WTC11 (cell line): Measurements from ENCODE around the gene GJD3. TPM values are rescaled to one million over a fixed set of nuclear protein-coding genes. Genes with fewer than 3 reads are reported as not detected.

Source experiments
- ATAC-seq: fragments of 200-7000 bp; cut with Tn5 transposase; 2 replicates; pipeline ENCODE4 v1.10.0; 2021; ENCODE audit warnings: mild to moderate bottlenecking, moderate library complexity
- CTCF ChIA-PET: fragments of 300-600 bp; sonication (Branson Sonifier 250); formaldehyde crosslinking; loops from one replicate; lab custom pipeline; 2021; ENCODE audit warnings: antibody characterized with exemption; lab: Charles Lee
- POLR2A ChIA-PET: fragments of 350-600 bp; sonication (Branson Sonifier 250); formaldehyde crosslinking; loops from one replicate; lab custom pipeline; 2021; ENCODE audit warnings: antibody characterized with exemption; lab: Charles Lee
- DNase-seq: peaks from one replicate; pipeline ENCODE4 v3.0.0; 2021; ENCODE audit warnings: low spot score
- H3K27ac Mint-ChIP-seq: 2 replicates; pipeline ENCODE4 v1.8.0; 2021; ENCODE audit warnings: mixed read lengths
- H3K27me3 Mint-ChIP-seq: 2 replicates; pipeline ENCODE4 v1.8.0; 2021; ENCODE audit warnings: low read depth, mild to moderate bottlenecking, moderate library complexity, mixed read lengths
- H3K36me3 Mint-ChIP-seq: 2 replicates; pipeline ENCODE4 v1.8.0; 2021; ENCODE audit warnings: mixed read lengths
- H3K4me1 Mint-ChIP-seq: 2 replicates; pipeline ENCODE4 v1.8.0; 2022; ENCODE audit warnings: mixed read lengths
- H3K4me3 Mint-ChIP-seq: 2 replicates; pipeline ENCODE4 v1.8.0; 2021; ENCODE audit warnings: mild to moderate bottlenecking, moderate library complexity, mixed read lengths
- H3K9me3 Mint-ChIP-seq: 2 replicates; pipeline ENCODE4 v1.8.0; 2021; ENCODE audit warnings: mixed read lengths
- ESRRA ChIP-seq: sonication (generic); formaldehyde crosslinking; IDR thresholded peaks from 2 replicates; pipeline ENCODE4 v1.8.1; 2022; ENCODE audit warnings: mild to moderate bottlenecking, missing genetic modification reagents, borderline replicate concordance
- ETV6 ChIP-seq: sonication (generic); formaldehyde crosslinking; IDR thresholded peaks from 2 replicates; pipeline ENCODE4 v1.8.1; 2022; ENCODE audit warnings: mild to moderate bottlenecking, missing genetic modification reagents
- FOXJ3 ChIP-seq: sonication (generic); formaldehyde crosslinking; IDR thresholded peaks from 2 replicates; pipeline ENCODE4 v1.9.0; 2021; ENCODE audit warnings: missing genetic modification reagents, mild to moderate bottlenecking, borderline replicate concordance
- FOXP1 ChIP-seq: sonication (generic); formaldehyde crosslinking; IDR thresholded peaks from 2 replicates; pipeline ENCODE4 v1.8.0; 2022; ENCODE audit warnings: missing genetic modification reagents, mild to moderate bottlenecking, moderate library complexity, borderline replicate concordance
- NFE2L1 ChIP-seq: sonication (generic); formaldehyde crosslinking; IDR thresholded peaks from 2 replicates; pipeline ENCODE4 v1.8.1; 2023; ENCODE audit warnings: missing genetic modification reagents
- NR1H2 ChIP-seq: sonication (generic); formaldehyde crosslinking; IDR thresholded peaks from 2 replicates; pipeline ENCODE4 v1.9.0; 2021; ENCODE audit warnings: mild to moderate bottlenecking, moderate library complexity, missing genetic modification reagents
- TP53 ChIP-seq: sonication (generic); formaldehyde crosslinking; IDR thresholded peaks from 2 replicates; pipeline ENCODE4 v1.8.1; 2023; ENCODE audit warnings: mild to moderate bottlenecking, missing genetic modification reagents
- ZNF138 ChIP-seq: sonication (generic); formaldehyde crosslinking; conservative IDR thresholded peaks from 2 replicates; pipeline ENCODE4 v1.8.1; 2022; ENCODE audit warnings: mild to moderate bottlenecking, moderate library complexity, missing genetic modification reagents
- ZNF396 ChIP-seq: fragments of 250-450 bp; sonication (Bioruptor Pico); IDR thresholded peaks from 2 replicates; pipeline ENCODE4 v1.8.0; 2021; ENCODE audit warnings: mild to moderate bottlenecking, moderate library complexity, borderline replicate concordance
- total RNA-seq: library from RNA; stranded (reverse); gene quantifications from 3 replicates; pipeline ENCODE4 v1.2.3, GENCODE V29; 2021
- TF ChIP-seq, protein P1 (sequence below): sonication (generic); formaldehyde crosslinking; IDR thresholded peaks from 2 replicates; pipeline ENCODE4 v1.8.1; 2022; ENCODE audit warnings: missing genetic modification reagents, borderline replicate concordance
- TF ChIP-seq, protein P2 (sequence below): sonication (generic); formaldehyde crosslinking; IDR thresholded peaks from 2 replicates; pipeline ENCODE4 v1.8.0; 2023; ENCODE audit warnings: mild to moderate bottlenecking, missing genetic modification reagents
- TF ChIP-seq, protein P3 (sequence below): sonication (generic); formaldehyde crosslinking; IDR thresholded peaks from 2 replicates; pipeline ENCODE4 v1.8.0; 2022; ENCODE audit warnings: mild to moderate bottlenecking, missing genetic modification reagents
- TF ChIP-seq, protein P4 (sequence below): sonication (generic); formaldehyde crosslinking; IDR thresholded peaks from 2 replicates; pipeline ENCODE4 v1.8.1; 2023; ENCODE audit warnings: mild to moderate bottlenecking, missing genetic modification reagents
- TF ChIP-seq, protein P5 (sequence below): sonication (generic); formaldehyde crosslinking; IDR thresholded peaks from 2 replicates; pipeline ENCODE4 v1.8.1; 2023; ENCODE audit warnings: mild to moderate bottlenecking, missing genetic modification reagents, borderline replicate concordance
- TF ChIP-seq, protein P6 (sequence below): sonication (generic); formaldehyde crosslinking; conservative IDR thresholded peaks from 2 replicates; pipeline ENCODE4 v1.8.1; 2022; ENCODE audit warnings: mild to moderate bottlenecking, missing genetic modification reagents
- TF ChIP-seq, protein P7 (sequence below): fragments of 250-450 bp; sonication (Bioruptor Pico); conservative IDR thresholded peaks from 2 replicates; pipeline ENCODE4 v1.9.0; 2021; ENCODE audit warnings: mild to moderate bottlenecking
- TF ChIP-seq, protein P8 (sequence below): sonication (generic); formaldehyde crosslinking; IDR thresholded peaks from 2 replicates; pipeline ENCODE4 v1.8.1; 2022; ENCODE audit warnings: mild to moderate bottlenecking, moderate library complexity, missing genetic modification reagents
- TF ChIP-seq, protein P9 (sequence below): sonication (generic); formaldehyde crosslinking; IDR thresholded peaks from 2 replicates; pipeline ENCODE4 v1.8.1; 2023; ENCODE audit warnings: mild to moderate bottlenecking, missing genetic modification reagents, moderate library complexity

The GJD3 gene
- total RNA-seq, 1 experiment from 2014 or later = 2.3 TPM

DNA sequence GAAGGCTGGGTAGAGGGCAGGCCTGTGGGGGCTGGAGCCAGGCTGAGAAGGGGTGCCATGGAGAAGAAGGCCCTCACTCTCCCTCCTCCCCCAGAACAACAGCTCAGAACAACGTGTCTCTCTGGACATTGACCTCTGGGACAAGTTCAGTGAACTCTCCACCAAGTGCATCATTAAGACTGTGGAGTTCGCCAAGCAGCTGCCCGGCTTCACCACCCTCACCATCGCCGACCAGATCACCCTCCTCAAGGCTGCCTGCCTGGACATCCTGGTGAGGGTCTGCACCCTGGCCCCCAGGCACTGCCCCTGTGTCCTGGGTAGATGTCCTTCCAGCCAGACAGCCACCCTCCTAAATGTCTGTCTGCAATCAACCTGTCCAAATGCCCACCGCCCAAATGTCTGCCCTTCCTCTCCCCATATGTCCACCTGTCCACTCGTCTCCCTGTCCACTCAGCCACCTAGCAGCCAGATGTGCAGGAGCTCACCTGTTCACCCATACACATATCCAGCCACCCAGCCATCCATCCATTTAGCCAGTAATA lies 12.2 kb downstream of the GJD3 start (continued):
- TF ChIP-seq, protein P1, sequence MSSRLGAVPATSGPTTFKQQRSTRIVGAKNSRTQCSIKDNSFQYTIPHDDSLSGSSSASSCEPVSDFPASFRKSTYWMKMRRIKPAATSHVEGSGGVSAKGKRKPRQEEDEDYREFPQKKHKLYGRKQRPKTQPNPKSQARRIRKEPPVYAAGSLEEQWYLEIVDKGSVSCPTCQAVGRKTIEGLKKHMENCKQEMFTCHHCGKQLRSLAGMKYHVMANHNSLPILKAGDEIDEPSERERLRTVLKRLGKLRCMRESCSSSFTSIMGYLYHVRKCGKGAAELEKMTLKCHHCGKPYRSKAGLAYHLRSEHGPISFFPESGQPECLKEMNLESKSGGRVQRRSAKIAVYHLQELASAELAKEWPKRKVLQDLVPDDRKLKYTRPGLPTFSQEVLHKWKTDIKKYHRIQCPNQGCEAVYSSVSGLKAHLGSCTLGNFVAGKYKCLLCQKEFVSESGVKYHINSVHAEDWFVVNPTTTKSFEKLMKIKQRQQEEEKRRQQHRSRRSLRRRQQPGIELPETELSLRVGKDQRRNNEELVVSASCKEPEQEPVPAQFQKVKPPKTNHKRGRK (CRISPR knock-in tag) = no peak
- TF ChIP-seq, protein P2, sequence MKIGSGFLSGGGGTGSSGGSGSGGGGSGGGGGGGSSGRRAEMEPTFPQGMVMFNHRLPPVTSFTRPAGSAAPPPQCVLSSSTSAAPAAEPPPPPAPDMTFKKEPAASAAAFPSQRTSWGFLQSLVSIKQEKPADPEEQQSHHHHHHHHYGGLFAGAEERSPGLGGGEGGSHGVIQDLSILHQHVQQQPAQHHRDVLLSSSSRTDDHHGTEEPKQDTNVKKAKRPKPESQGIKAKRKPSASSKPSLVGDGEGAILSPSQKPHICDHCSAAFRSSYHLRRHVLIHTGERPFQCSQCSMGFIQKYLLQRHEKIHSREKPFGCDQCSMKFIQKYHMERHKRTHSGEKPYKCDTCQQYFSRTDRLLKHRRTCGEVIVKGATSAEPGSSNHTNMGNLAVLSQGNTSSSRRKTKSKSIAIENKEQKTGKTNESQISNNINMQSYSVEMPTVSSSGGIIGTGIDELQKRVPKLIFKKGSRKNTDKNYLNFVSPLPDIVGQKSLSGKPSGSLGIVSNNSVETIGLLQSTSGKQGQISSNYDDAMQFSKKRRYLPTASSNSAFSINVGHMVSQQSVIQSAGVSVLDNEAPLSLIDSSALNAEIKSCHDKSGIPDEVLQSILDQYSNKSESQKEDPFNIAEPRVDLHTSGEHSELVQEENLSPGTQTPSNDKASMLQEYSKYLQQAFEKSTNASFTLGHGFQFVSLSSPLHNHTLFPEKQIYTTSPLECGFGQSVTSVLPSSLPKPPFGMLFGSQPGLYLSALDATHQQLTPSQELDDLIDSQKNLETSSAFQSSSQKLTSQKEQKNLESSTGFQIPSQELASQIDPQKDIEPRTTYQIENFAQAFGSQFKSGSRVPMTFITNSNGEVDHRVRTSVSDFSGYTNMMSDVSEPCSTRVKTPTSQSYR = no peak
- TF ChIP-seq ZNF396 (CRISPR knock-in tag) = no peak
- TF ChIP-seq, protein P3, sequence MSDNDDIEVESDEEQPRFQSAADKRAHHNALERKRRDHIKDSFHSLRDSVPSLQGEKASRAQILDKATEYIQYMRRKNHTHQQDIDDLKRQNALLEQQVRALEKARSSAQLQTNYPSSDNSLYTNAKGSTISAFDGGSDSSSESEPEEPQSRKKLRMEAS (CRISPR knock-in tag) = no peak
- TF ChIP-seq ETV6 (CRISPR knock-in tag) = no peak
- TF ChIP-seq, protein P4, sequence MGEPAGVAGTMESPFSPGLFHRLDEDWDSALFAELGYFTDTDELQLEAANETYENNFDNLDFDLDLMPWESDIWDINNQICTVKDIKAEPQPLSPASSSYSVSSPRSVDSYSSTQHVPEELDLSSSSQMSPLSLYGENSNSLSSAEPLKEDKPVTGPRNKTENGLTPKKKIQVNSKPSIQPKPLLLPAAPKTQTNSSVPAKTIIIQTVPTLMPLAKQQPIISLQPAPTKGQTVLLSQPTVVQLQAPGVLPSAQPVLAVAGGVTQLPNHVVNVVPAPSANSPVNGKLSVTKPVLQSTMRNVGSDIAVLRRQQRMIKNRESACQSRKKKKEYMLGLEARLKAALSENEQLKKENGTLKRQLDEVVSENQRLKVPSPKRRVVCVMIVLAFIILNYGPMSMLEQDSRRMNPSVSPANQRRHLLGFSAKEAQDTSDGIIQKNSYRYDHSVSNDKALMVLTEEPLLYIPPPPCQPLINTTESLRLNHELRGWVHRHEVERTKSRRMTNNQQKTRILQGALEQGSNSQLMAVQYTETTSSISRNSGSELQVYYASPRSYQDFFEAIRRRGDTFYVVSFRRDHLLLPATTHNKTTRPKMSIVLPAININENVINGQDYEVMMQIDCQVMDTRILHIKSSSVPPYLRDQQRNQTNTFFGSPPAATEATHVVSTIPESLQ (CRISPR knock-in tag) = no peak
- no peak for TF ChIP-seq NFE2L1 (CRISPR knock-in tag)
- no peak for TF ChIP-seq FOXP1 (CRISPR knock-in tag)
- TF ChIP-seq ESRRA (CRISPR knock-in tag) = no peak
- no peak for TF ChIP-seq FOXJ3
- no peak for TF ChIP-seq TP53 (CRISPR knock-in tag)

DNA sequence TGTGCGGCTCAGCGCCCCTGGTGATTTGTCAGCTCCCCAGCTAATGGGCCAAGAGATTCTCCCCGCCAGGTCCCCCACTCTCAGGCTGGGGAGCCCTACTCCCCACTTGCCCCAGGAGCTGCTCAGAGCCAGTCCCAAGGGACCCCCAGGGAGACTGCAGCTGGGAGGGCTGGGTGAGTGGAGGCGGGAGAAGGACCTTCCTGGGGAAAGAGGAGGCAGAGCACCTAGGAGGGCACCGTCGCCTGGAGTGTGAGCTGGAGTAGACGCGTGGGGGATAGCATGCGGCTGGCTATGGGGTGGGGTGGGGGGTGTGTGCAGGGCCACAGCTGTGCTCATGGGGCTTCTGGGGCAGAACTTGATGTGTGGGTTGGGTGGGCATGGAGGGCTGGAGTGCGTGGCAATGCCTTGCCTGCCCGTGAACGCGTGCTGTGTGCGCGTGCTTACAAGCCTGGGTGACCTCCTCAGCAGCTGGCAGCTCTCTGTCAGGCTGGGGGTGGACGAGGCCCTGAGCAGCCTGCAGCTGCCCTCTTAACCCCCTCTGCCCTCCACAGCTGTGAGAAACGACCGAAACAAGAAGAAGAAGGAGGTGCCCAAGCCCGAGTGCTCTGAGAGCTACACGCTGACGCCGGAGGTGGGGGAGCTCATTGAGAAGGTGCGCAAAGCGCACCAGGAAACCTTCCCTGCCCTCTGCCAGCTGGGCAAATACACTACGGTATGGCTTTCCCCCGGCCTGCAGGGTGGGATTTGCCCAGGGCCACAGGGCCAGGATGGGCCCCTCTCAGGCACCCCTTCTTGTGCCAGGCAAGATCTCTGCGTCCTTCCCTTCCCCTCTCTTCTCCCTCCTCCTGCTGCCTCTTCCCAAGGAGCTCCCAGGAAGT lies 12.9 kb downstream of the GJD3 start:
- no peak for DNase-seq
- TF ChIP-seq, protein P5, sequence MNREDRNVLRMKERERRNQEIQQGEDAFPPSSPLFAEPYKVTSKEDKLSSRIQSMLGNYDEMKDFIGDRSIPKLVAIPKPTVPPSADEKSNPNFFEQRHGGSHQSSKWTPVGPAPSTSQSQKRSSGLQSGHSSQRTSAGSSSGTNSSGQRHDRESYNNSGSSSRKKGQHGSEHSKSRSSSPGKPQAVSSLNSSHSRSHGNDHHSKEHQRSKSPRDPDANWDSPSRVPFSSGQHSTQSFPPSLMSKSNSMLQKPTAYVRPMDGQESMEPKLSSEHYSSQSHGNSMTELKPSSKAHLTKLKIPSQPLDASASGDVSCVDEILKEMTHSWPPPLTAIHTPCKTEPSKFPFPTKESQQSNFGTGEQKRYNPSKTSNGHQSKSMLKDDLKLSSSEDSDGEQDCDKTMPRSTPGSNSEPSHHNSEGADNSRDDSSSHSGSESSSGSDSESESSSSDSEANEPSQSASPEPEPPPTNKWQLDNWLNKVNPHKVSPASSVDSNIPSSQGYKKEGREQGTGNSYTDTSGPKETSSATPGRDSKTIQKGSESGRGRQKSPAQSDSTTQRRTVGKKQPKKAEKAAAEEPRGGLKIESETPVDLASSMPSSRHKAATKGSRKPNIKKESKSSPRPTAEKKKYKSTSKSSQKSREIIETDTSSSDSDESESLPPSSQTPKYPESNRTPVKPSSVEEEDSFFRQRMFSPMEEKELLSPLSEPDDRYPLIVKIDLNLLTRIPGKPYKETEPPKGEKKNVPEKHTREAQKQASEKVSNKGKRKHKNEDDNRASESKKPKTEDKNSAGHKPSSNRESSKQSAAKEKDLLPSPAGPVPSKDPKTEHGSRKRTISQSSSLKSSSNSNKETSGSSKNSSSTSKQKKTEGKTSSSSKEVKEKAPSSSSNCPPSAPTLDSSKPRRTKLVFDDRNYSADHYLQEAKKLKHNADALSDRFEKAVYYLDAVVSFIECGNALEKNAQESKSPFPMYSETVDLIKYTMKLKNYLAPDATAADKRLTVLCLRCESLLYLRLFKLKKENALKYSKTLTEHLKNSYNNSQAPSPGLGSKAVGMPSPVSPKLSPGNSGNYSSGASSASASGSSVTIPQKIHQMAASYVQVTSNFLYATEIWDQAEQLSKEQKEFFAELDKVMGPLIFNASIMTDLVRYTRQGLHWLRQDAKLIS = no peak
- no peak for TF ChIP-seq NR1H2 (CRISPR knock-in tag)
- TF ChIP-seq, protein P6, sequence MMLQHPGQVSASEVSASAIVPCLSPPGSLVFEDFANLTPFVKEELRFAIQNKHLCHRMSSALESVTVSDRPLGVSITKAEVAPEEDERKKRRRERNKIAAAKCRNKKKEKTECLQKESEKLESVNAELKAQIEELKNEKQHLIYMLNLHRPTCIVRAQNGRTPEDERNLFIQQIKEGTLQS (CRISPR knock-in tag) = no peak
- TF ChIP-seq, protein P3 (CRISPR knock-in tag) = no peak
- no peak for TF ChIP-seq ZNF138 (CRISPR knock-in tag)
- TF ChIP-seq, protein P7, sequence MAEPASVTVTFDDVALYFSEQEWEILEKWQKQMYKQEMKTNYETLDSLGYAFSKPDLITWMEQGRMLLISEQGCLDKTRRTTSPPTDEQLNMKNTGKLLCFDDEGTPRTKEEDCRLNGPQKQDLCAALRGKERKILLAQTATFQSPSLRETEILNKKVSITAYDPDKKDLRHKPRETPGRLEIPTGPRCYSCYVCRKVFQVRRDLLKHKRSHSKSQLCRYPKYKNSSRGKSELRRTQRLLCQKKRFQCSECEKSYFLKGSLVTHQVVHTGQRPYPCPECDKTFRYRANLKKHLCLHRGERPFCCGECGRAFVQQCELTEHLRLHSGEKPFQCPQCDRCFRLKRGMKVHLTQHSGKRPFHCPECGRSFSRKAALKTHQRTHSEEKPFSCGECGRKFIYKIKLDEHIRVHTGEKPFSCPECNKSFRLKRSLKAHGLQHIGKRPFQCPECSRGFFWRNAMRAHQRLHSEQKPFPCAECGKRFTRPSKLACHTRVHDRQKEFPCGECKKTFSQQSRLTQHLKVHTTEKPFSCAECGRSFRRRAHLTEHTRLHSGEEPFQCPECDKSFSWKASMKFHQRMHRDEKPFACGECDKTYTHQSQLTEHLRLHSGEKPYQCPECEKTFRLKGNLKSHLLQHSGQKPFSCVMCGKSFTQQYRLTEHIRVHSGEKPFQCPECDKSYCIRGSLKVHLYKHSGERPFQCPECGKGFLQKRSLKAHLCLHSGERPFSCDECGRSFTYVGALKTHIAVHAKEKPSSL (CRISPR knock-in tag) = no peak
- TF ChIP-seq, protein P8, sequence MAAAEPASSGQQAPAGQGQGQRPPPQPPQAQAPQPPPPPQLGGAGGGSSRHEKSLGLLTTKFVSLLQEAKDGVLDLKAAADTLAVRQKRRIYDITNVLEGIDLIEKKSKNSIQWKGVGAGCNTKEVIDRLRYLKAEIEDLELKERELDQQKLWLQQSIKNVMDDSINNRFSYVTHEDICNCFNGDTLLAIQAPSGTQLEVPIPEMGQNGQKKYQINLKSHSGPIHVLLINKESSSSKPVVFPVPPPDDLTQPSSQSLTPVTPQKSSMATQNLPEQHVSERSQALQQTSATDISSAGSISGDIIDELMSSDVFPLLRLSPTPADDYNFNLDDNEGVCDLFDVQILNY = no peak
- TF ChIP-seq, protein P9, sequence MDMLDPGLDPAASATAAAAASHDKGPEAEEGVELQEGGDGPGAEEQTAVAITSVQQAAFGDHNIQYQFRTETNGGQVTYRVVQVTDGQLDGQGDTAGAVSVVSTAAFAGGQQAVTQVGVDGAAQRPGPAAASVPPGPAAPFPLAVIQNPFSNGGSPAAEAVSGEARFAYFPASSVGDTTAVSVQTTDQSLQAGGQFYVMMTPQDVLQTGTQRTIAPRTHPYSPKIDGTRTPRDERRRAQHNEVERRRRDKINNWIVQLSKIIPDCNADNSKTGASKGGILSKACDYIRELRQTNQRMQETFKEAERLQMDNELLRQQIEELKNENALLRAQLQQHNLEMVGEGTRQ (CRISPR knock-in tag) = no peak

More for the DNA sequence above, 12.9 kb downstream of the GJD3 start:
- Mint-ChIP-seq H3K4me1 (peaks cover 75% of the 10 kb centered on the region), H3K27ac (no peak overlapping the region), H3K36me3 (peaks cover 18% of the 10 kb centered on the region), H3K4me3 (no peak overlapping the region), H3K9me3 (no peaks in the 10 kb centered on the region), H3K27me3 (peaks cover 27% of the 10 kb centered on the region)
- ChIA-PET CTCF (interaction anchor here (1.0 to 6.2 kb wide), 13 partner anchors 11 to 268 kb away, joined by 3 to 259 read pairs (median 6); partner anchors contain the start of genes CDC6, GJD3, RARA and WIPF2), POLR2A (interaction anchor here (0.6 to 1.1 kb wide), 2 partner anchors 29 to 49 kb away, joined by 3 read pairs; no protein-coding TSS in a partner anchor)
- no peak for ATAC-seq
